Panc1 (cell line): ENCODE results near the gene RFX1.

ENCODE experiments used
- CTCF ChIP-seq: fragments of 450-650 bp; IDR thresholded peaks from 2 replicates; pipeline ENCODE4 v1.5.1; 2017; ENCODE audit warnings: mild to moderate bottlenecking
- POLR2AphosphoS5 ChIP-seq: IDR thresholded peaks from 2 replicates; pipeline ENCODE4 v1.6.1; 2012; ENCODE audit warnings: mild to moderate bottlenecking, low read depth, low read length, moderate library complexity
- REST ChIP-seq, 2 experiments: IDR thresholded peaks; 2 replicates each; pipeline ENCODE4 v1.6.1; 2011 to 2012; ENCODE audit warnings: low read depth in 2 of 2, control low read depth in 1 of 2, low read length in 1 of 2, mild to moderate bottlenecking in 1 of 2, moderate library complexity in 1 of 2; ENCODE audit not compliant: insufficient read depth in 1 of 2
- SIN3A ChIP-seq: IDR thresholded peaks from 2 replicates; pipeline ENCODE4 v1.6.1; 2012; ENCODE audit warnings: low read depth, mild to moderate bottlenecking, low read length, moderate library complexity, borderline replicate concordance; ENCODE audit not compliant: insufficient read depth
- TCF7L2 ChIP-seq: IDR thresholded peaks from 2 replicates; pipeline ENCODE4 v1.6.1; 2011; ENCODE audit warnings: mild to moderate bottlenecking, low read depth, low read length, inconsistent platforms

- TF ChIP-seq CTCF (no peak), REST (IDR thresholded peaks at IDR 0.05; ENCODE audit: insufficient read depth in 1 of 2, low read depth in 2 of 2, low read length in 1 of 2) (no peak), POLR2AphosphoS5 (no peak), SIN3A (no peak), TCF7L2 (no peak)
Observed at GRCh38 chr19:13920940-13921747, 85.0 kb downstream of the RFX1 start.
